ENCODE data around the gene SFXN5.
"Not testable (repeated sequence)": the region's sequence is repeated elsewhere in the genome, so short reads cannot be mapped to it uniquely, and the experiment has no call there.

SFXN5 gene

DNA sequence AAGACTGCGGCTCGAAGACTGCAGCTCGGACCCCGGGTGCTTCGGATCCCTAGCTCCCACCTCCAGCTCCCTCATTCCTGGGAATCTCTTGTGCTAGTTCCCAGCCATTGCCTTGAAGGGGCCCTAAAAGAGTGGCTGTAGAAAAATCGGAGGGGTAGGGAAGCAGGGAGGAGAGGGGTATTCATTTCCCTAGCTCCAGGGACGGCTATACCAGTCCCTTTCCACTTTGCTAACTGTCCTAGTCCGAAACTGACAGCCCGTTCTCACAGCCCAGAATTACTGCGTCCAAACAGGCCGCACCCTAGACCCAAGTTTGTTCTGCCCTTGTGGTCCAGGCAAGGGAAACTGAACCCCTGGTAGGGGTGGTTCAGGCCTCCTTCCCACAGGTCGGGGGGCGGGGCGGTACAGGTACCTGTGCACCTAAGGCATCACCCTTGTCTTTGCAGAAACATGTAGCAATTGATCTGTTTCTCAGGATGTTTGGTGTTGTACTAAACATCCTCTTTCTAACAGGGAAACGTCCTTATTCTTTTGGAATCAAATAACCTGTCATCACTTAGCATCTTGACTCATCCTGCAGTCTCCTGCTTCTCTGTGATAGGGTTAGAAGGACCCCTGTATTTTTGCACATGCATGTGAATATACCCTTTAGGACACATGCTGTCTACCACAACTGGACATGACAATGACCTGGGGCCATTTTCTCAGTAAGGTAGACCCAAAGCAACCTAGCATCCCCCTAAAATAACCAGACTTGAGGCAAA, 150.2 kb downstream of the SFXN5 start:
- DNase-seq (ENCODE audit: low spot score) = no peak

DNA sequence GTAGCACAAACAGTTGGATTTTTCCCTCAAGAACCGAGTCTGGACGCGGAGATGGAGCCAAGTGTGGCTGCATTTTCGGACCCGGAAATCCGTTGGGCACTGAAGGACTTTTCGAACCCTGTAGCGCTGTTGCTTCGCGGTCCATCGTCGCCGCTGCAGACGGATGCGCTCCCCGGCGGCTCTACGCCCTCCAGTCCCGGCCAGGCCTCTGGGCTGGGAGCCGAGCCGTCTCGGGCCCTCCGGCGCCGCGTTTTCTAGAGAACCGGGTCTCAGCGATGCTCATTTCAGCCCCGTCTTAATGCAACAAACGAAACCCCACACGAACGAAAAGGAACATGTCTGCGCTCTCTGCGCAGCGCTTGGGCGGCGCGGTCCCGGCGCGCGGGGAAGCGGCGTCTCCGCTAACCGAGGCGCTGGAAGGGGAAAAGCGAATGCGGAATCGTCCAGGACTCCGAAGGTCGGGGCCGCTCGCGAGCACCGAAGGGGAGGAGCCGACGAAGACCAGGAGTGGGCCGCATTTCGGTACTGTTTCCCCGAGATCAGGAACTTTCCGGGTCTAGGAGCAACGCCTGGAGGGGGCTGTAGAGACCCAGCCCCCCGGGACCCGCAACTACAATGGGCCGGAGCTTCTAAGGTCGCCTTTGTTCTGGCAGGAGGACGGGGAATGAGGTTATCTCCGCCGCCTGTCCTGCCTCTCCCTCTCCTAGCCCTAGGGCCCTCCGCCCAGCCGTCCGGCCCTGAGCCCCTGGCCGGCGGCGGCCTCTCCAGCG, 151.0 kb downstream of the SFXN5 start:
- DNase-seq (ENCODE audit: low spot score) = no peak

DNA sequence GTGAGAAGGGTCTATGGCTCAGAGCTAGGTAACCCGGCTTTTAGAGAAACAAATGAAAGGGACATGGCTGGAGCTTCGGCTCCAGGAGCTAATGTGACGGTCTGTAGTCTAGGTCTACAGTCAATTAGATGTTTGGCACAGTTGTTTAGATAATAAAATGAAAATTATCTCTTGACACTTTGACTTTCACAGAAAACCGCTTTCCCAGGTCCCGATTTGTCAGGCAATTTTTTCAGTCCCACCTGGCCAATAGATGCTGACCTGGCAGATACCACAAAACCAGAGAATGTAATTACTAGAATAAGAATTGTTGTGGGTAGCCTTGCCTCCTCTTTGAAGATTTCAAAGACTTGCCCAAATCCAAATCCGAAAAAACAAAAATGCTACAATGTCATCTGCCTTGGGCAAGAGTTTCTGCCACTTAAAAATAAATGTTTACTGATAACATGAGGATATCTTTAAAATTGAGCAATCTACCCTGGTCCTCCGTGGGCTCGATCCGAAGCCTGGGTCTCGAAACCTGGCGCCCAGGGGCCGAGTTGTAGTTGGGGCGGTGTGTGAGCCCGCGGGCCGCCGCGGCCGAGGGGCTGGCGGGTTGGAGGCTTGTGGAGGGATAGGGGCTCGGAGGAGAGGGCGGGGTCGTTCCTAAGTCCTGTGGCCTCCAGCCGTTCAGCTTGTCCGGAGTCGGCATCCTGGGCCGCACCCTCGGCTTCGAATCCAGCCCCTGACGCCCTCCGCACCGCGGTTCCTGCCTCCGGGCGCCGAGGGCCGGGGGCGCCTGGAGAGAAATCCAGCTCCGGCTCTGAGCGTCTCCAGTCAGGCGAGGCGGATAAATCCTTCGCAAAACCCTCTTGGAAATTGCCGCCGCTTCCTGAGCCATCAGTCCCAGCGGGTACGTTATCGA, 151.8 kb downstream of the SFXN5 start:
- no peak for DNase-seq (ENCODE audit: low spot score)

DNA sequence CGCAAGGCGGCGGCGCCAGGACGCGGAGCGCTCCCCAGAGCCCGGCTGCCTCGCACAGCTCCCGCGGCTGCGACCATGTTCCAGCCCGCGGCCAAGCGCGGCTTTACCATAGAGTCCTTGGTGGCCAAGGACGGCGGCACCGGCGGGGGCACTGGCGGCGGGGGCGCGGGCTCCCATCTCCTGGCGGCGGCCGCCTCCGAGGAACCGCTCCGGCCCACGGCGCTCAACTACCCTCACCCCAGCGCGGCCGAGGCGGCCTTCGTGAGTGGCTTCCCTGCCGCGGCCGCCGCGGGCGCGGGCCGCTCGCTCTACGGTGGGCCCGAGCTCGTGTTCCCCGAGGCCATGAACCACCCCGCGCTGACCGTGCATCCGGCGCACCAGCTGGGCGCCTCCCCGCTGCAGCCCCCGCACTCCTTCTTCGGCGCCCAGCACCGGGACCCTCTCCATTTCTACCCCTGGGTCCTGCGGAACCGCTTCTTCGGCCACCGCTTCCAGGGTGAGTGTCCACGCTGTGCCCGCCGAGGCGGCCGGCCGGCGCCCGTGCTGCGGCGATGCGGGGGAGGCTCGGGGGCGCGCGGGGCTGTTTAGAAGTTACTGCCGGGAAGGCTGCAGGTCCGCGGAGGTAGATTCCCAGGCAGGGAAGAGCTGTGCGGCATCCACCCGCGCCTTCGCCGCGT, 153.5 kb downstream of the SFXN5 start:
- DNase-seq (ENCODE audit: low spot score) = no peak

DNA sequence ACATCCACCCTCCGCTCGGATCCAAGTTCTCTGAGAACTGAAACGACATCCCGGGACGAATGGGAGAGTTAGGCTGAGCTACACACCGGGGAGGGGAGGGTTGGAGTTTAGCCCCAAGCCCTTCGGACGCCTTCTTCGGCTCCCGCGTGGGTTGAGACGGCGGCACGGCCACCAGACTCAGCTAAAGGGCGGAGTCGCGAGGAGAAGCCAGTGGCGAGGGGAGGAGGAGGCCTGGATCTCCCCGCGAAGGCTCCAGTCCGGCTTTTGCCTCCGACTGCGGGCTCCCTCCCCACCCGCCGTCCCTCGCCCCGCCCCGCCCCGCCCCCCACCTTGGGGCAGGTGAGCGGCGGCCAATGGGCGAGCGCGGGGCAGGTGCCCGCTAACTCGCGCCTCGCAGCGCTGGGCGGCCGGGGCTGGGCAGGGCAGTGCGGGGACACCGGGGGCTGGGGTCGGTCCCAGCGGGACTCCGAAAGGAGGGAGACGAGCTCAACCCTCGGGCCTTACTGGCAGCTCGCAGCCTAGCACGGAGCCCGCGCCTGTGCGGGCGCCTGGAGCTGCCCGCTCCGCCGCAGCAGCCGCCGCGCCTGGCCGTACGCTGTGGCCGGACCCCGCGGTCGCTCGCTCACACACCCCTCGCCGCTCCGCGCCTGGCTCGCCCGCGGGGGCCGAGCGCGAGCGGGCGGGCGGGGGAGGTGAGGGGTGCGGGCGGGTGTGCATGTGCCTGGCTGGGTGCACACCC, 154.2 kb downstream of the SFXN5 start, which contains the start of gene EMX1:
TSS of gene EMX1 (plus strand) at position 382 of the 739 bp plus-strand sequence. CDS start at position 716, 334 bp downstream.
- DNase-seq (ENCODE audit: low spot score) = peak; percentile 34

DNA sequence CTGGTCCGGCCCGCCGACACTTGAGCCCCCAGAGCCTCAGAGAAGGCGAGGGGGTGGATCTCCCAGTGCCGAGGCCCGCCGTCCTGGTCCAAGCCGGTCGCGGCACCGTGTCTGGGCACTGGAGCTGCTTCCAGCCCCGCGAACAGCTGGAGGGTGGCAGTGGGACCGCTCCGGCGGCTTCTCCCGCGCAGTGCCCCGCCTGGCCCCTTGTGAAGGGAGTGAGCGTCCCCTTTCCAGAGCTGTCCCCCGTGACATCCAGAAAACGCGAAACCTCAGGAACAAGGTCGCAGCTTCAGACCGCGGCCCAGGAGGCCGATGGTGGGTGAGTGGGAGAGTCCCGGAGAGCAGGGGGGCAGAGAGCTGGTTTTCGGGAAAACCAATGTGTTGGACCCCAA, 154.8 kb downstream of the SFXN5 start:
- DNase-seq (ENCODE audit: low spot score) = no peak

DNA sequence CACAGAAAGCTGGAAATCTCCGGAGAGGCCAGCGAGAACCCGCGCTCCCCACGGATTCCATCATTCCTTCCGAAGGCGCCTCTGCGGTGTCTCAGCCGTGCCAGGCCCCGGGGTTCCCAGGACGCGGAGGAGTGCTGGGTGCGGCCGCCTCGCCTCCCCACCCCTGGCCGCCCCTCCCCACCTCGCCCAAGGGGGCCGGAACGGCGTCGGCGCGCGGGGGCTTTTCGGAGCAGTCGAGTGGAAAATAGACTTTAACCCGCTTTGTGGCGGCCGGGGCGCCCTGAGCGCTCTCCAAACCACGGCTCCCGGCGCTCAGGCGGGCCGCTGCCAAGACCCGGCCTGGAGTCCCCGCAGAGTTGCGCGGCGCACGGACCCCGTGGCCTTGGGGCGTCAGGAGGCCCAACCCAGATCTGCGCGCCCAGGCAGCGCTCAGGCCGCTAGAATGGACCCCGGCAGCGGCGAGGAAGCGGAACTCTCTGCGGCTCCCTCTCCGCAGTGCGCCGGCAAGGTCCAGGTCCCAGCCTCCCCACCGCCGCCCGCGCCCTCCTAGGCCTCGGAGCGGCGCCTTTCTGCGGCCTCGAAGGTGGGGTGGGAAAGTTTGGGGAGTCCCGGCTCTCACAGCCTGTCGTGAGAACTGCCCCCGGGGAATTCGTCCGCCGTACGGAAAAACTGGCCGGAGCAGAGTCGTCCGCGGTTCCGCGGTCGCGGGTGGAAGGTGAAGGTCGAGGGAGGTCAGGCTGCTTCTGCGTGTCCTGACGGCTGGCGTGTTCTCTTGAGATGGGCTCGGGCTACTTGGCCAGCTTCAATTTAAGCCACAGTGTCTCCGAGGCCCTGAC, 155.4 kb downstream of the SFXN5 start:
- no peak for DNase-seq (ENCODE audit: low spot score)

DNA sequence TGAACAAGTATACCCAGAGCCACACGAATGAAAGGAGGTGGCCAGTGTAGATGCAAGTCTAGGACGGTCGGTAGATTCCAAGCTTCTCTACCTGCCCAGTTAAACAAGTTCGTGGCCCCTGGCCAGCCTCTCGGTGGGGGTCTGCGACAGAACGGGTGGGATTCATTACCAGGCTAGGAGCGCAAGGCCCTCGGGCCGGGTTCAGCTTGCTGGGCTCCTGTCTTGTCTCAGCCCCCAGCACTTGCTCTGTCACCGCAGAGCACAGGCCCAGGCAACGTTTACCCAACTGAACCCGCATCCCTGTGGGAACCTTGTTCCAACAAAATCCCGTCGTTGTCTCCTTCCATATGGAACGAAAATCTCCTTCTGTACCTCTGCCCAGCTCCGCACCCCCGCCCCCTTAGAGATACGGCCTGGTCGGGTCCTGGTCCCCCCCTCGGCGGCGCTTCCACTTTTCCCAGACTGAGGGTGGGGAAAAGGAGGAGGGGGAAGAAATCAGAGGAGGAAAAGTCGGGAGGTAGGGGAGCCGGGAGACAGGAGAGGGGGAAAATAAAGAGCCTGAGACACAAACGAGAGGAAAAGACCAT, 156.1 kb downstream of the SFXN5 start:
- DNase-seq (ENCODE audit: low spot score) = no peak

DNA sequence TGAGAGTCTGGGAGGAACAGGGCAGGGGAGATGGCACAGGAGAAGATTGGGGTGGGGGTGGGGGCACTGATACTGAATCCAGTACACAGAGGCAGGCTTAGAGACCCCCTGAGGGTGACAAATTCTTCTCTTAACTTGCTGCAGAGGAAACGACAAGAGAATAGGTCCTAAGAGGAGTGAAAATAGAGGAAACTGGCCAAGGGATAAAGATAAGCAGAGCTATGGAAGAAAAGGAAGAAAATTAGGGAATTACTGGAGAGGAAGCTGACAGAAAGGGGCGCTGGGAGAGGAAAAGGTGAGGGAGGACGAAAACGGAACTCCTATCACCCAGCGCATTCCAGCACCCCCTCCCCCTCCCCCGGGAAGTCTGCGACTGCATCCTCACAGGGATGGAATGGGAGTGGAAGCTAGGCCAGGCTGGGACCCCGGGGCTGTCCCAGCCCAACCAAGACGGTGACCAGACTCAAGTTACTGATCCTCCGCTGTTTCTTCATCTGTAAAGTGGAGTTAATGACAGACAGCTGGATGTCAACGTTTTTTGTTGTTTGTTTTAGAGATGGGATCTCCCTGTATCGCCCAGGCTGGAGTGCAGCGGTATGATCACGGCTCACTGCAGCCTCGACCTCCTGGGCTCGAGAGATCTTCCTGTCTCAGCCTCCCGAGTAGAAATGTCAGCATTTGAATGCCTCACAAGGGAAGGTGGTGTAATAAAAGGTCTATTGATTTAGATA, 156.8 kb downstream of the SFXN5 start:
- no peak for DNase-seq (ENCODE audit: low spot score)

DNA sequence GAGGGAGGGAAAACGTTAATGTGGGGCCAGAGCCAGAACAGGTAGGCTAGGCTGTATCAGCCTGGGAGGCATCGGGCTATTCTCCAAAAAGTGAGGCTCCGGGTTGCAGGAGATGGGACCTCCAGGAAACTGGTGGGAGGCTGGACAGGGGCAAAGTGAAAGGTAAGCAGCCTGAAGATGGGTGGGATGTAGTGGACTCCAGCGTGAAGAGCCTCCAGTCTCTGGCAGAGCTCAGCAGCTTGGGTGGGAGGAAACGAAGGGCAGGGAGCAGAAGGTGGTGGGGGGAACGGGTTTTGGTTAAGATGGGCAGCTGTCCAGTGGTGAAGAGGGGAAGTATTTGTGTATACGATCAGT, 157.3 kb downstream of the SFXN5 start:
- DNase-seq (ENCODE audit: low spot score) = no peak

DNA sequence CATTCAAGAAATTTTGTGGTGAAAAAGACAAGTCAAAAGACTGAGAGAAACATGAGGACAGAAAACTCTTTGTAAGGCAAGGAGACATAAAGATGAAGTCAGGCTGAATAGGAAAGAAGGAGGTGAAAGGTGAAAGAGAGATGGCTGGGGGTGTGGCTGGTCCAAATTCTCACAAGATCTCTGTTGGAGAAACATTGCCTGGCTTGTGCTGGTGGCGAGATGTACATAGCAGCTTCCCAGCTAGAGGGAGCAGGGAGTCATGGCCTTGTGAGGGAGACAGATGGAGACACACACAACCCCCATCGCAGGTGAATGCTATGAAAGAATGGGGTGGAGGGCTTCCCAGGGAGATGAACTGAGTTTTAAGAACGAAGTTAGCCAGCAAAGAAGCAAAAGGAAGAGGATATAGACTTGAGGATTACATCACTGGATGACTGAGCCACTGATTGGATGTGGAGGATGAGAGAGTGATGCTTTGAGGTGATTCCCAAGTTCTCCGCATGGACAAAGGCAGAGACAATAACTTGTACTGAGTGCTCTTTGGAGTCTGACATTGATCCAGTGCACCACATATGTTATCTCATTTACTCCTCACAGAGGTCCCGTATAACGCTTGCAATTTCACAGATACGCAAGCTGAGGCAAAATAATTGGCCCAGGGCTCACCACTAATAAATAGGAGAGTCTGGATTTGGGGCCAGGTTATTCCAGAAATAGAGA, 157.9 kb downstream of the SFXN5 start:
- no peak for DNase-seq (ENCODE audit: low spot score)

DNA sequence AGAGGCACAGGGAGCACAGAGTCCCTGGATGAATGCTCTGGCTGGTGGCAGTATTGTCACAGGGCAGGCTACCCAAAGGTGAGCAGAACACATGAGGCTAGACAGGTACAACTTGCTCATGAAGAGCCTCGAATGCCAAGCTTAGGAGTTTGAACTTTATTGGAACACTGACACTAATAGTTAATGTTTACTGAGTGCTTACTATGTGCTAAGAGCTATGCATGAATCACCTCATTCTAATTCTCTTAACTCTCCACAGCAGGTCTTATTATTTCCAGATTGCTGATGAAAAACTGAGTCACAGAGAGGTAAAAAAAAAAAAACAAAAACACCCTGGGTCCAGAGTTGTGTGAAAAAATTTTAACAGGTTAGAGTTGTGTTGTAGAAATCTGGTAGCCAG, 160.3 kb downstream of the SFXN5 start:
- no peak for DNase-seq (ENCODE audit: low spot score)

DNA sequence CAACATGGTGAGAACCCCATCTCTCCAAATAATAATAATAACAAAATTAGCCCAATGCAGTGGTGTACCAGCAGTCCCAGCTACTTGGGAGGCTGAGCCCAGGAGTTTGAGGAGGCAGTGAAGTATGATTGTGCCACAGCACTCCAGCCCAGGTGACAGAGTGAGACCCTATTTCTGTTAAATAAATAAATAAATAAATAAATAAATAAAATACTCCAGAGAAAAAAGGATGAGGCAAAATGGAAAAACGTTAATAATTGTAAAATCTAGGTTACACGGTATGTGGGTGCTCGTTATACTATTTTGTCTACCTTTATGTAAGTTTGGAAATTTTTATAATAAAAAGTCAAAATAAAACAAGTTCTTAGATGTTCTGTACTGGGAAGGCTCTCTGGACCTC, 162.8 kb downstream of the SFXN5 start:
- DNase-seq (ENCODE audit: low spot score) = no peak

DNA sequence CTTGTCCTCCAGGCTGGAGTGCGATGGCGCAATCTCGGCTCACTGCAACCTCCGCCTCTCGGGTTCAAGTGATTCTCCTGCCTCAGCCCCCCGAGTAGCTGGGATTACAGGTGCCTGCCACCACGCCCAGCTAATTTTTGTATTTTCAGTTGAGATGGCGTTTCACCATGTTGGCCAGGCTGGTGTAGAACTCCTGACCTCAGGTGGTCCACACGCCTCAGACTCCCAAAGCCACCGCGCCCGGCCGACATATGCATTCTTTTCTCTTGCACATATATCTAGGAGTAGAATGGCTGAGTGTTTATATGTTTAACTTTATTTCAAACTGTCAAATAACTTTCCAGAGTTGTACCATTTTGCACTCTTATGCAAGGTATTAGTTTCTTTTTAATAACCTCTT, 164.1 kb downstream of the SFXN5 start:
- DNase-seq (ENCODE audit: low spot score) = not testable (repeated sequence)

DNA sequence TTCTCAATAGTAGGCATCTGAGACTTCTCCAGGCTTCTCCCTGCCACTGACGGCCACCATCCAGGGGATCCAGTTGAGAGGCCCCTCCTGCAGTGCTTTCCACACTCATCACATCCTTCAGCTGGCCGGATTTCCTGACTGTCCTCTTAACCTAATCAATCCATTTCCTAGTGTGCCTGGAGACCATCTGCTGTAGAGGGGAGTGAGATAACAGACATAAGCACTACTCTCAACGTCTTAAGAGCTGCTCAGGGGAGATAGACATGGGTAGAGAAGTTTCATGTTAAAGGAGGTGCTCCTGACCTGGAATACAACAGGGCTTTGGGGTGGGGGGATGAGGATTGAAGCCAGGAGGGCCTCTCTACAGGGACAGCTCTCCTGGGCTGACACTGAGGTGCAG, 170.1 kb downstream of the SFXN5 start:
- DNase-seq (ENCODE audit: low spot score) = no peak

DNA sequence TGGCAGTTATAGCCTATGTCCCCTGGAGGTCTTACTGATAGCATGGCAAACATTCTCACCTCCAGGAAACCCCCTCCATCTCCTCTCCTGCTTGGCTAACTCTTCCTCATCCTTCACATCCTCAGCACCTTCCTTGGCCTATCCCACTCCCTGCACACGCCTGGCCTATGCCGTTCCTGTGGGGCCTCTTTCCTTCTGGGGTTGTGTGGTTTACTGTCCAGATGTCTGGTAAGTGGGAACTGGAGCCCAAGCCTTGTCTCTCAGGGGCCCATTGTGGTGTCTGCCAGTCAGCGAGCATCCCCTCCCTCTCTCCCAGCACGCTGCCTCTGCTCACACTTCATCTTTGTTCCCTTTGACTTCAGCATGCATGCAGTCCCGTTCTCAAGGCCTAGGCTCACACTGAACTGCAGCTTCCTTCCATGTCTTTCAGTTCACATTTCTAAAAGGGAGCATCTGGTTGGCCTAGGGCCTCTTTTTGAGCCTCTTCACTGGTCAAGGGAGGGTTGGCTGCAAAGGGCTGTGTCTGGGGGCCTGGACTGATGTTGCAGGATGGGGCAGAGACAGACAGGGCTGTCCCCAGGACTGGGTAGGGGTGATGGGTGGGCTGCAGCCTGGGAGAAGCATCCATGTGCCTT, 171.2 kb downstream of the SFXN5 start:
- no peak for DNase-seq (ENCODE audit: low spot score)

DNA sequence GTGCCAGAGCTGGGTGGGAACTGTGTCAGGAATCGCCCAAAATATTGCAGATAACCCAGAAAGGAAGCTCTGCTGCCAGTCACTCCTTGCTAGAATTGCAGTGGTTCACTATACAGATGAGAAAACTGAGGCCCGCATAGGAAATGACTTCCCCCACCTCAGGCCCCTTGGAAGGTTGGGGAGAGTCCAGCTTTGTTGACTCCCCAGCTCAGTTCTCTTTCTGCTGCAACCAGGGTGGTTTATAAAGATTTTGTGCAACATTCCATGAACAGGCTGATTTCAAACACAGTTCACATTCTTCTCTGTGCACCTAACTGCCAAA, 173.0 kb downstream of the SFXN5 start:
- no peak for DNase-seq (ENCODE audit: low spot score)

Data from COLO829 (cell line).